HG03108 (cell line): ENCODE measurements around the gene FAAP20.

Source experiments
- ATAC-seq: cut with Tn5 transposase; IDR thresholded peaks from one replicate; pipeline ENCODE4 v1.9.1; 2021; ENCODE audit warnings: moderate library complexity; ENCODE audit not compliant: unreplicated experiment

The FAAP20 gene

DNA sequence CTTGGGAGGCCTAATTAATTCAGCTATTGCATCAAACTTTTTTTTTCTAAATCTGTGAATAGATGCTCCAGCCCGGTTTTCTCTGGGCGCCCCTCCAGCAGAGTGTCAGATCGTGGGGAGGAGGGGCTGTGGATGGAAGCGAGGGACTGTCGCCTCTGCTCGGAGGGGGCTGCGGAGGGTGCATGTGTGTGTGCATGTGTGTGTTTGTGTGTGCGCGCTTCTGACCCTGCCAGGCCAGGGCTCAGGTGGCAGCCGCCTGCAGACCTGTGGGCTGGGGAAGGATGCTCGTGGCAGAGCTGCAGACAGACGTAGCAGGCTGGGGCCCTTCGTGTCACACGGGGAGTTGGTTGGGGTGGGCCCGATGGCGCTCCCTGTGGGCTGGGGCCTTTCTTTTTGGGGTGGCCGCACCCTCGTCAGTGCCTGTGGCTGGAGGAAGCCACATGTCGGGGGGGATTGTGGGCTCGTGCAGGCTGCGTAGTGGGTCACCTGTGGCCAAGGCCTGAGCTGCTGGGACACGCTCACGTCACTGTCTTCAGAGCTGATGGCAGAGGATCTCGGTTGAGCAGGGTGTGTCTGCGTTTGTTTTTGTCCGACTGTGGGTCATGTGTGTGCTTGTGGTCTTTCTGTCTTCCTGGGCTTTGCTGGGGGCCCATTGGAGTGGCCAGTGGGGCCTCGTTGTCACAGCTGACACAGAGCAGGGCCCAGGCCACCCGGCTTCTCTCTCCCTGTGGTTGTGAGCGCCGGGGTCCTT, 36.4 kb upstream of the FAAP20 start:
- ATAC-seq, result no peak

DNA sequence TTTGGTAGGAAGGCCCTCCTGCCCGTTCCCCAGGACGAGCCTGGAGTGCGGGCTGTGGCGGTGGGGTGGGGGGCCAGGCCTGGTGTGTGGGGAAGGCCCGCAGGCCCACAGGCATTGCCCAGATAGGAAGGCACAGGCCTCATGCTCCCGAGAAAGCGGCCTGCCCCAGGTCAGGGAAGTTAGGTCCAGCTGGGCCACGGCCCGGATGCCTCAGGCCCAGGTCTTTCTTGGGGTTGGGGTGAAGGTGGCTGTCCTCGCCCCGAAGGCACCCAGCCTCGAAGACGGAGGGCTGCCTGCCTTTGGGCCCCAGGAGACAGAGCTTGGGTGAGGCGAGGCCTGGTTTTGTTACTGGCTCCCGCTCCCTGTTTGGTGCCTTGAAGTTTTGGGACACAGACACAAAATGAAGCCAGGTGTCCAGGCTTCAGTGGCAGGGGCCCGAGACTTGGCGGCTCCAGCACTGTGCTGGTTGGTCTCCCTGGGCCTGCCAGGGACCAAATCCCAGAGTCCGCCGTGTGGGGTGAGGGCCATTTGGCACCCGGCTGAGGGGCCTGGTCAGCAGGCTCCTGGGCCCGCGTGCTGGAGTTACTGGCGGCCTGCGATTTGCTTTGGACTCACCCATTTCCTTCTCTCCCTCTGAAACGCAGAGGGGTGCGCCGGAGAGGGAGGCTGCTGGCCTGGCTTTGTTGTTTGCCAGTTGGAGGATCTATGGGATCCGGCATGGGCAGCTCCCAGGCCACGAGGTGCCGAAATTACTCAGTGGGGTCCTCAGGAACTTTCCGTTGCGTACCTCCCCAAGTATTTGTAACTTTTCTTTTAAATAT, 35.5 kb upstream of the FAAP20 start:
- no peak for ATAC-seq

DNA sequence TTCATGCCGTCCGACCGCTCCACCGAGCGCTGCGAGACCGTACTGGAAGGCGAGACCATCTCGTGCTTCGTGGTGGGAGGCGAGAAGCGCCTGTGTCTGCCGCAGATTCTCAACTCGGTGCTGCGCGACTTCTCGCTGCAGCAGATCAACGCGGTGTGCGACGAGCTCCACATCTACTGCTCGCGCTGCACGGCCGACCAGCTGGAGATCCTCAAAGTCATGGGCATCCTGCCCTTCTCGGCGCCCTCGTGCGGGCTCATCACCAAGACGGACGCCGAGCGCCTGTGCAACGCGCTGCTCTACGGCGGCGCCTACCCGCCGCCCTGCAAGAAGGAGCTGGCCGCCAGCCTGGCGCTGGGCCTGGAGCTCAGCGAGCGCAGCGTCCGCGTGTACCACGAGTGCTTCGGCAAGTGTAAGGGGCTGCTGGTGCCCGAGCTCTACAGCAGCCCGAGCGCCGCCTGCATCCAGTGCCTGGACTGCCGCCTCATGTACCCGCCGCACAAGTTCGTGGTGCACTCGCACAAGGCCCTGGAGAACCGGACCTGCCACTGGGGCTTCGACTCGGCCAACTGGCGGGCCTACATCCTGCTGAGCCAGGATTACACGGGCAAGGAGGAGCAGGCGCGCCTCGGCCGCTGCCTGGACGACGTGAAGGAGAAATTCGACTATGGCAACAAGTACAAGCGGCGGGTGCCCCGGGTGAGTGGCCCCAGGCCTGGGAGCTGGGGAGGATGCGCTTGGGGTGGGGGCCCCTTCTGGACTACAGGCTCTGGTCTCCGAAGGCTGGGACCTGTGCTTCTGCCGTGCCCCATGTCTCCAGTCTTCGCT, 34.7 kb upstream of the FAAP20 start:
- no peak for ATAC-seq

DNA sequence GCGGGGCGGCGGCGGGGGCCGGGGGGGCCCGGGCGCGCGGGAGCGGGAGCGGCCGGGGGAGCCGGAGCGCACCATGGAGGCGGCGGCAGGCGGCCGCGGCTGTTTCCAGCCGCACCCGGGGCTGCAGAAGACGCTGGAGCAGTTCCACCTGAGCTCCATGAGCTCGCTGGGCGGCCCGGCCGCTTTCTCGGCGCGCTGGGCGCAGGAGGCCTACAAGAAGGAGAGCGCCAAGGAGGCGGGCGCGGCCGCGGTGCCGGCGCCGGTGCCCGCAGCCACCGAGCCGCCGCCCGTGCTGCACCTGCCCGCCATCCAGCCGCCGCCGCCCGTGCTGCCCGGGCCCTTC, 34.1 kb upstream of the FAAP20 start:
- ATAC-seq, result no peak

DNA sequence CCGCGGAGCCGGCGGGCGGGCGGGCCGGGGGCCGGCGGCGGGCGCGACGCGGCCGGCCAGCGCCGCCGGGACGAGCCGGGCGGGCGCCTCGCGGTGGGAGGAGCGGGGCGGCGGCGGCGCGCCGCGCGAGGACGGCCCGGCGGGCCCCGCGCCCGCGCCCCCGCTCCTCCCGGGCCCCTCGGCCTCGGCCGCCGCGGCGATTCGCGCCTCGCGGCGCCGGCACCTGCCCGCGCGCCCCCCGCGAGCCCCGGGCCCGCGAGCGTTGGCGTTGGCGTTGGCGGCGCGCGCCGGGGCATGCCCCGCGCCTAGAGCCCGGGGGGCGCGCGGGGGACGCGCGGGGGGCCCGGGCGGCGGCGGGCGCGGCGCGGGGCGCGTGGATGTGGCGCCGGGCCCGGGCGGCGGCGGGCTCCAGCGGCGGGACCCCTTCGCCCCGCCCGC, 33.6 kb upstream of the FAAP20 start, which contains the start of gene SKI:
TSS of gene SKI (plus strand) at position 163 of the 438 bp plus-strand sequence. CDS start 448 bp downstream, outside the sequence.
- ATAC-seq, result no peak

DNA sequence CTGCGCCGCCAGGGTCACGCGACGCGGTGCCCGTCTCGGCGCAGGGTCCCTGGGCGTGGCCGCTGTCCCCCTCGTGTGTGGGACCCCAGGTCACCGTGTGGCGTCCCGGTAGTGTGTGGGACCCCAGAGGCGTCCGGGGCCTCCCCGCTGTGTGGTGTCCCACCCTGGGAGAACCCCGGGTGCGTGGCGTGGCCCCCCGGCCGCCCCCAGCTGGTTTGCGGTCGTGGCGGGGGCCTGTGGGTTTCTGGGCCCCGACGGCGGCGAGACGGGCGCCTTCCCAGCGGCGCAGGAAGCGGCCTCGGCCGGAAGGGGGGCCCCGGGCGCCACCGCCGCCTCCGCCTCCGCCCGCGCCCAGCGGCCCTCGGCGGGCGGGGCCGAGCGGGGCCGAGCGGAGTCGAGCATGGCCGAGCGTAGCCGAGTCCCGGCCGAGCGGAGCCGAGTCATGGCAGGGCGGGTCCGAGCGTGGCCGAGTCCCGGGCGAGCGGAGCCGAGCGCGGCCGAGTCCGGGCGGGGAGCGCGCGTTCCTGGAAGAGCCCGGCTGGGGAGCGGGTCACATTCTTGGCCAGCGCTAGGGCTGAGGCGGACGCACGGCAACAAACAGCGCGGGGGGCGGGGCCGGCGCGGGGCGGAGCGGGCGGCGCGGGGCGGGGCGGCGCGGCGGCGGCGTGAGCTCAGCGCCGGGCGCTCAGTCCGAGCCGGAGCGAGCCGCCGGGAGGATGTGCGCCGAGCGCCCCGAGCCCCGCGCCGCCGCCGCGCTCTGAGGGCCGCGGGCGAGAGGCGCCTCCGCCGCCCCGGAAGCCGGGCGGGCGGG, 33.0 kb upstream of the FAAP20 start:
- ATAC-seq, result peak; percentile 78

DNA sequence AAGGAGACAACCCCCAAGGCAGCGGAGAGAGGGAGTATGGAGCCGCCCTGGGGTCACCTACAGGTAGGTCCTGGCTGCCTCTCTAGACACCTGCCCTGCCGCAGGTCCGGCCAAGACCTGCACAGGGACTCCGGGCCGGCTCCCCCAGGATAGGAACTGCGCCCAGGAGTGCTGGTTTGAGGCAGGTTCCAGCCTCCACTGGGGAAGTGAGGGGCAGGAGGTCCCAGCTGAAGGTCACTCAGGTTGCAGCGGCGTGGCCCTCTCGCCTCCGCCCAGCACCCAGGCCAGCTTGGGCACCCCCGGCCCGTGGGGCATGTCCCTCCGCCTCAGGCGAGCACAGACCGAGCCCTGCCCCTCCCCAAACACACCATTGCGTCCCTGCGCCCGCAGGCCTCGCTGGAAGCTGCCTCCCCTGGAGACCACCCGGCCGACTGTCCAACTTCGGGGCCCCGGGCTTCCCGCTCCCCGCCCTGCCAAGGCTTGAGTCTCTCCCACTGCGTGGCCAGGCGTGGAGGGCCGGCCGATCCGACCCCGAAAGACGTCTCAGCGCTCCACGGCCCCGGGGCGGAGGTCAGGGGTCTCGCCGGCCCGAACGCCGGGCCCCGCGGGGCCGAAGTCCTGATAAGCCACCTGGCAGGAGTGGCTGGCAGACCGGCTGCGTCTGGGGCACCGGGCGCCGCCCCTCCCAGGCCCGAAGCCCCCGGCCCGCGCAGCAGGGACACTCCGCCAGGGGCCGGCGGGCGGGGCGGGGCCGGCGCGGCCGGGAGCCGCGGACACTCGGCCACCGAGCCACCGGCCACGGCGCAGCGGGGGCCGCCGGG, 32.2 kb upstream of the FAAP20 start:
- peak; percentile 2 for ATAC-seq

DNA sequence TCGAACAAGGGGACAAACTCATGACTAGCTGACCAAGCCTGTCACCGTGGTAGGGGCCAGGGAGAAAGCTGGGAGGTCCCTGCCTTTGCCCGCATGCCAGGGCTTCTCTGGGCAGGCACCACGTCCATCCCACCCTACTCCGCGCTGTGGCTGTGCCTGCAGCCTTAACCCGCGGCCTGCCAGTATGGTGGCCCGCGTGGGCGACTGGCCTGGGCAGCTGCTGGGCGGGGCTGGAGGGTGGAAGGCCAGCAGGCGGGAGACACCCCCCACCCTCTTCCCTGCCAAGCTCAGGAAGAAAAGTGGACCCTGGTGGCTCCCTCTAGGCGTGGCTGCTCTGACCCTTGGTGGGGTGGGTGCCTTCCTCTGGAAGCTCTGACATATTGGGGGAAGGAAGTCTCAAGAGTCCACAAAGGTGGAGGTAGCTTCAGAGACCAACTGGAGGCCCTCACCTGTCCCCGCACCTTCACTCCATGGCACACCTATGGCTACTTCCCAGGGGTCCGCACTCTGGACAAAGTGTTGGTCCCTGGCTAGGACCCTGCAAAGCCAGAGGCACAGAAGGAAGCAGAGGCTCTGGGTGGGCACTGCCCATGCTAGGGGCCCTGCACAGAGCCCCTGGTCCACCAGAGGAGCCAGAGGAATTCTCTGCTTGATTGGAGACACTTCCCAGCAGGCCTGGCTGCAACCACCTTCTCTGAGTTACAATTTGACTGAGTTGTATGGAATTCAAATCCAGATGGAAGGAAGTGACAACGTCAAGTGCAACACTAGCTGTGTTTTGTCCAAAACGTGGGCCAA, 30.3 kb upstream of the FAAP20 start:
- no peak for ATAC-seq

DNA sequence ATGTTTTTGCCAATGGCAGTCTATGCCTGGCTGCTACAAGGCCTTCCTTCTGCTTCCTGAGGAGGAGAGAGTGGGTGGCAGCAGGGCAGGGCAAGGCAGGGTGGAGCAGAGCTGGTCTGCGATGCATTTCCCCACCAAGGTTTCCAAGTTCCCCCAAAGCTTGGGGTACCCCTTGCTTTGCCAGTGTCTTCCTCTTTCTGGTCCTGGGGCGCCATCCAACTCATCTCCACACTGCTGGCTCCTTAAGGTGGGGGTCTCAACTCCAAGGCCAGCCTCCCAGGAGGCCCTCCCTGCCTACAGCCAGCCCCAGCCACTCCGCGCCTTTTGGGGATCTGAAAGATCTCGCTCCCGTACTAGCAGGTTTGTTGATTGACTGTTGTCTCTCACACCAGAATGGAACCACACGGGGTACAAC, 29.6 kb upstream of the FAAP20 start:
- ATAC-seq, result no peak

DNA sequence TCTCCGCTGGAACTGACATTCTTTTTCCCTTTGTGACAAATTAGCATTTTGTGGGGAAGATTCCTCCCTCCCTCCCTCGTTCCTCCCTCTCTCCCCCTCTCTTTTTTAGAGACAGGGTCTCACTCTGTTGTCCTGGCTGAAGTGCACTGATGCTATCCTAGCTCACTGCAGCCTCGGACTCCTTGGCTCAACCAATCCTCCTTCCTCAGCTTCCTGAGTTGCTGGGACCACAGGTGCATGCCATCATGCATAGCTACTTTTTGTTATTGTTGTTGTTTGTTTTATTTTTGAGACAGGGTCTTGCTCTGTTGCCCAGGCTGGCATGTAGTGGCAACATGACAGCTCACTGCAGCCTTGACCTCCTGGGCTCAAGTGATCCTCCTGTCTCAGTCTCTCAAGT, 26.7 kb upstream of the FAAP20 start:
- ATAC-seq, result no peak

DNA sequence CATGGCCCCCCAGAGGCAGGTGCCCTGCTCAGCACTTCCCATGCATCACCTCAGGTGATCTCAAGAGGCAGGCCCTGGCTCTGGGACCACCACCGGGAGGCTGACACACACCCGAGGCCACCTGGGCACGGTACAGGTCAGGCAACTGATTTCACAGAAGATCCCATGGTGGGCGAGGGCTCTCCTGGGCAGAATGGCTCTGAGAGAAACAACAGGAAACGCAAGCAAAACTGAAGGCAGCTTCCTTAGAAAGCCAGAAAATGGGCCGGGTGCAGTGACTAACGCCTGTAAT, 22.1 kb upstream of the FAAP20 start:
- no peak for ATAC-seq

DNA sequence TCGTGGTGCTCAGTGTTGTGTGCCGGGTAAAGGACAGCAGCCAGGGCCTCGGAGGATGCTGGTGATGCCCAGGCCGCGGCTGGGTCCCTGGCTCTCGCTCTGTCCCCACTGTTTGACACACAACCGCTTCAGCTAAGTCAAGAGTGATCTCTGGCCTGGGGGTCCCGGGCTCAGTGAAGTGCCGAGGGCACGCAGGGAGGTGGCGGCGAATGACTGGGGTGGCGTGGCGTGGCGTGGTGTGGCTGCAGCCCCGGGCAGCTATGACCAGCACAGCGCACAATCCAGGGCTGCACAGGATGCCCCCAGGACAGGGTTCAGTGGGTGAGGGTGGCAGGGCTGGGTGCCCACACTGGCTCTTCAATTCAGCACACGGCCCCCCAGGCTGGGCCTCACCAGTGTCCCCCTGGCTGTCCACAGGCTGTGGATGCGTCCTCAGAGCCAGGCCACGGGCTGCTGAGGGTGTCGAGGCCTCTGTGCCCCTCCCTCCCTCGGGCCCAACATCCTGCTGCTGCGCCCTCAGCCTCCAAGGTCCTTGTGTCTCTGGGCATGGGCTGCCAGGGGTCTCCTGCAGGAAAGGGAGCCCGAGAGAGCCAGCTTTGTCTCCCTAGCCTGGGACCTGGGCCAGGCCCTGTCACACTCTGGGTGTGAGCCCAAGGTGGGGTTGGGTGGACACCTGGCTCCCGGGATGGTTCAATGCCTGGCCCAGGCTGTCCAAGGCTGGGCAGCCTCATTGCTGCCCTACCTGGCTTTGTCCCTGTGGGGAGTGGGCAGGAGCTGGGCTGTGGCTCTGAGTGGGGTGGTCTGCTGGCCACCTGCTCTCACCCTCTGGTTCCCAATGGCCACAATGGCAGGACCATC, 21.6 kb upstream of the FAAP20 start:
- ATAC-seq, result no peak

DNA sequence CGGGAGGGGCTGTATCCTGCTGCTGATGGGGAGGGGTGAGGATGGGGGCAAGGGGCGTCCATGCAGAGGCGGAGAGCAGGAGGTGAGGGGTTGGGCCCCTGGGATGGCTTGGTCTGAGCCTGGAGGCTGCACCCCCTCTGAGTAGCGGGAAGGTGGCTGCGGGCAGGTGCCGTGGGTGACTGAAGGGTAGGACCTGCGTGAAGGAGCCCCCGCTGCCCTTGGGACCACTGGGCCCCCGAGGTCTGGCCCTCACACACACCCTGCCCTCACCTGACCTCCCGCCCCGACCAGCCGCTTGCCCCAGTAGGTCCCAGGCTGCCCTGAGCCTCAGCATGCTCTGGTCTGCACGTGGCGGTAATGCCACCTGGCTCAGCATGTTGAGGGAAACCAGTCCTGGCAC, 20.8 kb upstream of the FAAP20 start:
- no peak for ATAC-seq

DNA sequence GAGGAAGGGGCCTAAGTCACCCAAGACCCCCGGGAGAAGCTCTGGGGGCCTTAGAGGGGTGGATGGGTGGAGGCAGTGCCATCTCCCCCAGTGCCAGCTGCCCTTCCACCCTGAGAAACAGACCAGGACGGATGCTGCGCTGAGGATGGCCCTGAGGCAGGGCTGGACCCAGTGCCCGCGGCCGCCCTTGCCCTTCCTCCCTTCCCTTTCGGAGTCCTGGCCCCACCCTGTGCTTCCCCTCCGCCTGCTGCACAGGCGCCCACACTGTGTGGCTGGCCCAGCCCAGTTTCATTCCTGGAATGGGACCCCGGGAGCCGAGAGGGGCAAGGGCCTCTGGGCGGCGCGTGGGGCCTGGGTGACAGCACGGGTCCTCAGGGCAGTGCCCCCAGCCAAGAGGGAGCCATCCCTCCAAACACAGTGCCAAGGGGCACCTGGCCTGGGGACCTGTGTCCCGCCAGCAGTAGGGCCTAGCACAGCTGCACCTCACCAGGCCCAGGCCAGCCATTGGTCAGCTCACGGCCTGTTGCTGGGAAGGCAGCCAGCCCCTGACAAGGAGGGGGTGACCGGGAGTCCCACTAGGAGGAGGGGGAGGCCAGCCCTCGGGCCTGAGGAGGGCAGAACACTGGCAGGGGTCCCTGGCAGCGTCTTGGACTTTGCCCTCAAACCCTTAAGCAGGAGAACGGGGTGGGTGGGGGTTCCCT, 20.1 kb upstream of the FAAP20 start:
- no peak for ATAC-seq

DNA sequence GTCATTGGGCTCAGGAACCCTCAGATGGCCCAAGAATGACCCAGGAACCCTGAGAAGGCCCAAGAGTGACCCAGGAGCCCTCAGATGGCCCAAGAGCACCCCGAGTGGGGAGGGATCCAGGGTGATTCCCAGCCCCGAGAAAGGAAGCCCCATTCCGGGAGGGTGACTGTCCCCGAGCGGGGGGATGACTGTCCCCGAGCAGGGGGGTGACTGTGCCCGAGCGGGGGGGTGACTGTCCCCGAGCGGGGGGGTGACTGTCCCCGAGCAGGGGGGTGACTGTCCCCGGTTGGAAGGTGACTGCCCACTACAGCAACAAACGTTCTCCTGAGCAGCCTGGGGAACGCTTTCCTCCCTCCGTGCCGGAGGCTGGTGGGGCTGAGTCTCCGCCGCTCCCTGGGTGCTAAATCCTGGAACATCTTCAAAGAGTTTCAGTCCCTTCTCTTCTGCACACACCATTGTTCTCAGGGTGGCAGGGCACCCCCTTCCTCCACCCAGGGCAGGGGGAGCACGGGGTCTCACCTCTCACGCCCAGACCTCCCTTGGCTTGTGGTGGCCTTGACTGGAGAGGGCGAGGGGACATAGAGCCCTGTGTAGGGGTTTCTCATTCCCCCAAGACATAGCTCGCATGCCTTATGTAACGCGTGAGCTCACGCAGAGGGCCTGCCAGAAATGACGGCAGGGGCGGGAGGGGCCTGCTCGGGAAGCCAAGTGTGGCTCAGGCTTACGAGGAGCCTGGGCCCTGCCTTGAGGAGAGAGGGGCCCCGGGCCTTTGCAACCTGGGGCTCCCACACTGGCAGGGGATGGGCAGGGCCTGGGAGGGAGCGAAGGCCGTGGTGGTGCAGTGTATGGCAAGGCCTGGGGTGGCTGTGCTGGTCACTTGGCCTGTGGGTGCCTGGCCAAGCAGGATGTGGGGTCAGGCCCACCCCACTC, 19.3 kb upstream of the FAAP20 start:
- no peak for ATAC-seq
